Measurements from ENCODE around the gene SAE1.

The SAE1 gene

DNA sequence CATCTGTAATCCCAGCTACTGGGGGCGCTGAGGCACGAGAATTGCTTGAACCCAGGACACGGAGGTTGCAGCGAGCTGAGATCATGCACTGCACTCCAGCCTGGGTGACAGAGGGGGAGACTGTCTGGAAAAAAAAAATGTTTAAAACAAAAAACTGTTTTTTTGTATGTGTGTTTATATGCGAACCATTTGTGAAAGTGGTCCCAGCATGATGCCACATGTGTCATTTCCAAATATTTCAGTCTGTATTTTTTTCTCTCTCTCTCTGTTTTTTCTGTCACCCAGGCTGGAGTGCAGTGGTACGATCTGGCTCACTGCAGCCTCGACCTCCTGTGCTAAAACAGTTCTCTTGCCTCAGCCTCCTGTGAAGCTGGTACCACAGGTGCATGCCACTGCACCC lies 37.4 kb downstream of the SAE1 start:
- DNase-seq, result no peak

DNA sequence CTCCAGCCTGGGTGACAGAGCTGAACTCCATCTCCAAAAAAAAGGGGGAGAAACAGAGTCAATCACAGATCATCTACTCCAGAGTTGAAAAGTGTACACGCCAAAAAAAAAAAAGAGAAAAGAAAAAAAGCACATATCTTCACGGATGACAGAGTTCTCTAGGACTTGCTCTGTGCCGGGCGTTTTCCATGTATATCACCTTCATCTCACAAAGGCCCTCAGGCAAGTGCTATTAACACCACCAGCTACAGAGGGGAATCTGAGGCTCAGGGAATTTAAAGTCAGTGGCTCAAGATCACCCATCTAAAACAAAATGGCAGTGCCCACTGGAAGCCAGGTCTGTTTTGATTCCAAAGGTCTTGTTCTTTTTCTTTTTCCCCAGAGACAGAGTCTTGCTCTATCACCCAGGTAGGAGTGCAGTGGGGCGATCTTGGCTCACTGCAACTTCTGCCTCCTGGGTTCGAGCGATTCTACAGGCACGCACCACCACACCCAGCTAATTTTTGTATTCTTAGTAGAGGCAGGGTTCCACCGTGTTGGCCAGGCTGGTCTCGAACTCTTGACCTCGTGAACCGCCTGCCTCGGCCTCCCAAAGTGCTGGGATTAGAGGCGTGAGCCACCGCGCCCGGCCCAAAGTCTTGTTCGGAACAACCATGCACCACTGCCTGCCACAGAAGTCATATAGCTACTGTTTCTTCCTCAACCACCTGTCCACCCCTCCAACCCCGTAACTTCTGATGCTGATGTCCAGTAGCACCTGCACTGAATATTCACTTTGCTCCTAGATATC lies 42.2 kb downstream of the SAE1 start:
- DNase-seq, result no peak

DNA sequence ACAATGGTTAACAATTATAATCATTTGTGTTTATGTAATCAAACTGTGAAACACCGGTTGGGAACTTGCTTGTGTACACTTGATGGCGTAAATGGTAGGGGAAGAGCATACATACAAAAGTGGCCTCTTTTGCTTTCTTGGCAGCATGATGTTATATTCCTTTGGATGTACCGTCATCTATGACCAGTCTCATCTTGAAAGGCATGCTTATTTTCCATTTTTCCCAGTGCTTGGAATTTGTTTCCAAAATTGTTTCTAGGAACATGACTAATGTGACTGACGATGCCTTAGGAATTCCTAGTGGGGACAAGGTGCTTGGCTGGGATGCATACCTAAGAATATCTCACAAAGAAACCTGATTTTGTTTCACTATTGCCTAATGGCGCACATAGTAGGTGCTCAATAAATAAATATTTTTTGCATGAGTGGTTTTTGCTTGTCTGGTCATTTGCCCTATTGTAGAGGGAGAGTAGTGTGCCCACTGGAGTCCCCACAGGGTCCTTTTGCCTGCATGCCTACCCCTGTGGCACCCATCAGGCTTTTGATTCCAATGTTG lies 45.5 kb downstream of the SAE1 start:
- no peak for DNase-seq

DNA sequence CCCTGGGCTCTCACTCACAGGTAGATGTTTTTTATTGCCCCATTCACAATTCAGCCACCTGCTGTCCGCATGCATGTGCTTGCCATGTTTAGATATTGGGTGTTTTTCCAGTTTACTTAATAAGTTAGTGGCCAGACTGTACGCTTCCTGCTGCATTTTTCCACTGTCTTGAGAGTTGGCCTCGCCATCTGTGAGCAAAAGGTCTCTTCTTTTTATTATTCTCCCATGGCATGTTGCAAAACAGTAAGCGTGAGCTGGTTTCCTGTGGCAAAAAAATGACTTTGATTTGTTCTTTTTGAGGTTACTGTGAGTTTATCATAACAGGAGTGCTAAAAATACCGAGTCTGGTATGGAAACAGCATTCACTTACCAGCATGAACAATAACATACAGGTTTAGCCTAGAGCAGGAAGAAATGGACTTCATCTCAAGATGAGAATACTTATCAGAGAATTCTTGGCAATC lies 46.0 kb downstream of the SAE1 start:
- no peak for DNase-seq

DNA sequence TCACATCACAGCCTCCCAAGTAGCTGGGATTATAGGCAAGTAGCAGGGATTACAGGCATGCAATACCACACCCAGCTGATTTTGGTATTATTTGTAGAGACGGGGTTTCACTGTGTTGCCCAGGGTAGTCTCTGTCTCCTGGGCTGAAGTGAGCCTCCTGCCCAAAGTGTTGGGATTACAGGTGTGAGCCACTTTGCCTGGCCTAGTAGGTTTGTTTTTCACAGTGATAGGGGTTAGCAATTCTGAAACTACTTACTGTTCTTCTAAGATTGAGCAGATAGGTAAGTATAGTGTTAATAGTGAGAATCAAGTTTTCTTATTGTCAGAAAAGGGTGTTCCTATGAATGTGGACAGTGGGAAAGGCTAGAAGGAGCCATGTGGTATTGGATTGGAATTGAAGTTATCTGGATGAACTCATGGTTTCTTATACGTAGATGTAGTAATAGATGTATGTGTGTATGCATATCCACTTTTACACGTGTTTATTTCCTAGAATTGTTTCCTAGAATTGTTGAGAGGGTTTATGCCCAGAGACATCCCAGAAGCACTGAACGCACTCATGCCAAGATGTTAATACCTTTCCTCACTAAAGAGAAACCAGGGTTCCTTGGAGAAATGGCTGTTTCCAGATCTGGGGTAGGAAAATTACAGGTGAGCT lies 49.1 kb downstream of the SAE1 start:
- no peak for DNase-seq

DNA sequence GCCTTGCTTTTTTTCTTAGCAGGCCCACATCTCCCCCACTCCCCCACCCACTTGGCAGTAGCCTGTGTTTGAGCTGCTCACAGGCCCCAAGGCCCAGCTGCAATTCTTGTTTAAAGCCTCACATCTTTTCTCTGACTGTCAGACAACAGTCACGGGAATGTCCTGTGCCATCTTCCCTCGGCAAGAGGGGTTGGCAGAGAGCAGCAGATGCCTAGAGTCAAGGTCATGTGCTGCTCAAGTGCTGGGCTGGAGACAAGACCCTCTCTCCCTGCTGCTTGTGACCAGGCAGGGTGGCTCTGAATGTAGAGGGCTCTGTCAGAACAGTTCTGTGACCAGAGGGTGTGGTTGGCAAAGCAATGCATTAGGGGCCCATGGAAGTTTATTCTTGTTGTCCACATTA lies 53.0 kb downstream of the SAE1 start:
- DNase-seq, result no peak

DNA sequence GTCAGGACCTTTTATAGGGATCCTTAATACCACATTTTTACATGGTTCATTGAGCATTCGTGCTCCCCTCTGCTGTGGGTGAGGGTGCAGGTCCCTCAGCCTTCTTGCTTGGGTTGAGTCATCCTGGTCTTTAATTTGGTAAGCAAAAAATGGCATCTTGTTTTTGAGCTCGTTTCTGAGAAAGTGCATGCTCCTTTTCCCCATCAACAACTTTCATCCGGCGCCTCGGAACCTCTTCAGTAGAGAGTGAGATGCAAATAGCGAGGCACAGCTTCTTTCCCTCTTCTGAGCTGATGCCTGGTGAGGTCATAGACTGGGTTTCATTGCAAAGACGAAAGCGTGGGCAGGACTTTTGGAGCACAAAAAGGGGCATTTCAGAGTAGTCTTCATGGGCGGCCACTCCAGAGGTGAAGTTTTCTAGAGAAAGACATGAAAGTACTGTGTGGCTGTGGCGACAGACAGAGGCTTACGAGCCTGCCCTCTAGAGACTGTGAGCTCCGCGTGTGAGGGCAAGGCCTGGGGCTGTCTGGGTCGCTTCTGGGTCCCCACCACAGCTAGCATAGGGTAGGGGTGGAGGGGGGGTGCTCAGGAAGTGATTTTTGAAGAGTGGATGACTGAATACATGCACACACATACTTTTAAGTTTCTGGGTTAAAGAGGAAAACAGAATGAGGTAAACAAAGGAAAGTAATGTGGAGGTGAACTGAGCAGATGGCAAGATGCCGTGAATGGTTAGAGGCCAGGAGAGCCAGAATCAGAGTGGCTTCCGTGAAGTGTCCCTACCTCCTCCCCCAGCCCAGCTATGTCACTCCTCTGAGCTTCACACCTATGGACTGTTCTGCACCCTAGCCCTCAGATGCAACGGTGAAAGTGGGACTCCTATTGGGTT lies 56.1 kb downstream of the SAE1 start:
- no peak for DNase-seq

DNA sequence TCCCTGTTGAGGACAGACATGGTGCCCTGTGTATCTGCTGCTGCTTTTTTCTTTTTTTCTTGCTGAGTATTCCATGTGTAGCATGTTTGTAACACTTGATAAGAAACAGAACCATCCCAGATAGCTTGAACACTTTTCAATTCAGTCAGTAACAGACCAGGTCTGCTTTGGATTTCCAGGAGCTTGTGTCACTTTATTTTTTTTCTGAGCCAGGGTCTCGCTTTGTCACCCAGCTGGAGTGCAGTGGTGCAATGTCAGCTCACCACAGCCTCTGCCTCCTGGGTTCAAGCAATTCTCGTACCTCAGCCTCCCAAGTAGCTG lies 56.7 kb downstream of the SAE1 start:
- no peak for DNase-seq

DNA sequence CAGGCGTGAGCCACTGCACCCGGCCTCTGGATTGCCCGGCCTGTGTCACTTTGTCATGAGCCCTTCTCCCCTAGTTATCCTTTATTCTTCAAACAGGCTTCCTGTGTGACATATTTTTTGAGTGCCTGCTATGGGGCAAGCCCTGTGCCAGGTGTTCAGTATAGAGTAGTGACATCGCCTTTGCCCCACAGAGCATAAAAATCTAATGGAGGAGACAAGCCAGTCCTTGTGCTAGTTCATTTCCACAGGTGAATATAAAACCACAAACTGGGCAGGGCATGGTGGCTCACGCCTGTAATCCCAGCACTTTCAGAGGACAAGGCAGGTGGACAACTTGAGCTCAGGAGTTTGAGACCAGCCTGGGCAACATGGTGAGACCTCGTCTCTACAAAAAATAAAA lies 57.2 kb downstream of the SAE1 start:
- no peak for DNase-seq

DNA sequence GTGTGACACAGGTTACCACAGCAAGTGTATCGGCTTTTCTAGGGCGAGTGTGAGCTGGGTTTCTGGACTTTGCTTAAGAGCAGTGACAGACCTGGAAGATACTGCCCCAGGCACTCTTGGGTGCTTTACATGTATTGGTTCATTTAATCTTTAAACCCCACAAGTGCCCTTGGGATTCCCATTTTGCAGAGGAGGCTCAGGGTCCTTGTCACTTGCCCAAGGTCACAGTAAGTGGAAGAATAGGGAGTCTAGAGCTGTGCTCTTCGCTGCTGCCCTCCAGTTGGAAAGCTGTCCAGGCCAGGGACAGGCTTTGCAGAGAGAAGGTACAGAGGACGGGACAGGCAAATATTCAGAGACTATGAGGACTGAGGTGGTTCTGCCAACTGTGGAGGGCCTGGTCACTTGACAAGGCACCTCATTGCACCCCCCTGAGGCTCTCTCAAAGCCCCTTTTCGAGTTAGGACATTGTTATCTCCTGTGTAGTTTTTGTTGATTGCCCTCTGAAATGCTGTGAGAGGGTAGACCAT lies 57.9 kb downstream of the SAE1 start:
- DNase-seq, result no peak

DNA sequence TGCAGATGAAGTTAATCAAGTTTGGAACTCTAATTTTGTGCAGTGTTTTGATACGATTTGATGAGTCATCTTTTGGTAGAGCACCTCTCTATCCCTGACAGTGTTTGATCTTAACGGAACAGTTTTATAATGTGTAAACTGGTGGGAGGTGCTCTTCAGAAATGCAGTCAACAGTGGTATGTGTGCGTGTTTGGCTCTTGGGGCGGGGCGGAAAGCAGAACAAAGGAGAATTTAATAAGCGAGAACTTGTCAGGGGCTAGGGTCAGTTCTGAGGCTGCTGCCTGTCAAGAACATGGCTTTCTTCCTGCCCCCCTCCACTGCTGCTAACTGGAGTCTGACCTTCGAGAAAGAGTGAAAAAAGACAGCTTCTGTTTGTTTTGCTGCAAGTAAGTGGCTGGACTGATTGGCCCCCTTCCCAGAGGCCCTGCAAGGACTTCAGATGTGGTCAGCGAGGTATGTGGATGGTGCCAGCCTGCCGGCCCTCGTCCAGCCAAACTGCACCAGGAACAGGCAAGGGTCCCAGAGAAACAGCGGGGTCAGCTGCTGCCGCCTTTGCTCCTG lies 59.6 kb downstream of the SAE1 start:
- no peak for DNase-seq

DNA sequence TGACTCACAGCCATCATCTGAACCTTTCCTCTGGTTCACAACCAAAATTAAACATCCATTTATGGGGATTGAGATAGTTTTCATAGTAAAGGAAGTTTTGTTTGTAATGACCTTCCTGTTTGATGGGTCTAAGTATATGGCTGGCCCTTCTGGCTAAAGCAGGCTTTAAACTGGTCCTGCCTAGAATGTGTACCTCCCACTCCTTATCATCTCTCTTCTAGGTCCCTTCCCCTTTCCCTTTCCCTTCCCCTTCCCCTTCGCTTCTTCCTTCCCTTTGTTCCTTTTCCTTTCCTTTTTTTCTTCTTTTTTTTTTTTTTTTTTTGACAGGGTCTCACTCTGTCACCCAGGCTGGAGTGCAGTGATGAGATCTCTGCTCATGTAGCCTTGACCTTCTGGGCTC lies 64.8 kb downstream of the SAE1 start:
- no peak for DNase-seq

DNA sequence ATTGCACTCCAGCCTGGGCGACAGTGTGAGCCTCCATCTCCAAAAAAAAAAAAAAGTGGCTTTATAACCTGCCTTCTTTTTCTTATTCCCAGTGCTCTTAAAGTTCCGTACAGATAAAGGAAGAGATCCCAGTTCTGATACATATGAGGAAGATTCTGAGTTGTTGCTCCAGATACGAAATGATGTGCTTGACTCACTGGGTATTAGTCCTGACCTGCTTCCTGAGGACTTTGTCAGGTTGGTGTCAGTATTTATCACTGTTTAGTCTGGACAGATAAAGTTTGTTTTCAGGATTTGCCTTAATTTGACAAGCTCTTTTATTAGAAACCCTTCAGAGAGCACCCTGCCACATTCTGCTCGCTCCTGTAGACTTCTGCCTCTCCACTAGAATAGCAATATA lies 66.5 kb downstream of the SAE1 start:
- no peak for DNase-seq

DNA sequence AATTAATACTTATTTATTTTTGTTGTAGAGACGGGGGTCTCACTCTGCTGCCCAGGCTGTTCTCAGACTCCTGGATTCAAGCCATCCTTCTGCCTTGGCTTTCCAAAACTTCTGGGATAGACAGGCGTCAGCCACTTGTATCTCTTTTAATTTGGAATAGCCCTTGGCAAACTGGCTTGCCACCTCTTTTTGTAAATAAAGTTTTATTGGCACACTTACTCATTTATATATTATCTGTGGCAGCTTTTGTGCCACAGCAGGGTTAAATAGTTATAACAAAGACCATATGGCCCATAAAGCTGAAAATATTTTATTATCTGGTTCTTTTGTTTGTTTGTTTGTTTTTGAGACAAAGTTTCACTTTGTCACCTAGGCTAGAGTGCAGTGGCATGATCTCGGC lies 69.9 kb downstream of the SAE1 start:
- DNase-seq, result no peak

DNA sequence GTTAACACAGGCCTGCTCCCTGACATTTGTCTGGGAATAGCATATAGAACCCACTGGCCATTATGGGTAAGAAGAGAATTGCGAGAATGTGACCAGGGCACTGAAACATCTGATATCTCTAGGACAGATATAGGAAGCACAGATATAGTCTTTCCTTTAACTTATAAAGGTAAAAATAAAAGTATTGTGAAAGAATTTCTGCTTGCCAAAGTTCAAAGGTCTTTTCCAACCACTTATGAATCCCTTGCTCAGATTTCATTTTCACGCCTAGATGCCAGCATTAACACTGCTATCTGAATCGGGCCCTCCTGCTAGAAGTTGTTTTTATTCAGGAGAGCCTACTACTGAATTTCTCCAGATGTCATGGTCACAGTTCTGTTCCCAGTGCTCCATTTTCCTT lies 72.6 kb downstream of the SAE1 start:
- DNase-seq, result no peak

DNA sequence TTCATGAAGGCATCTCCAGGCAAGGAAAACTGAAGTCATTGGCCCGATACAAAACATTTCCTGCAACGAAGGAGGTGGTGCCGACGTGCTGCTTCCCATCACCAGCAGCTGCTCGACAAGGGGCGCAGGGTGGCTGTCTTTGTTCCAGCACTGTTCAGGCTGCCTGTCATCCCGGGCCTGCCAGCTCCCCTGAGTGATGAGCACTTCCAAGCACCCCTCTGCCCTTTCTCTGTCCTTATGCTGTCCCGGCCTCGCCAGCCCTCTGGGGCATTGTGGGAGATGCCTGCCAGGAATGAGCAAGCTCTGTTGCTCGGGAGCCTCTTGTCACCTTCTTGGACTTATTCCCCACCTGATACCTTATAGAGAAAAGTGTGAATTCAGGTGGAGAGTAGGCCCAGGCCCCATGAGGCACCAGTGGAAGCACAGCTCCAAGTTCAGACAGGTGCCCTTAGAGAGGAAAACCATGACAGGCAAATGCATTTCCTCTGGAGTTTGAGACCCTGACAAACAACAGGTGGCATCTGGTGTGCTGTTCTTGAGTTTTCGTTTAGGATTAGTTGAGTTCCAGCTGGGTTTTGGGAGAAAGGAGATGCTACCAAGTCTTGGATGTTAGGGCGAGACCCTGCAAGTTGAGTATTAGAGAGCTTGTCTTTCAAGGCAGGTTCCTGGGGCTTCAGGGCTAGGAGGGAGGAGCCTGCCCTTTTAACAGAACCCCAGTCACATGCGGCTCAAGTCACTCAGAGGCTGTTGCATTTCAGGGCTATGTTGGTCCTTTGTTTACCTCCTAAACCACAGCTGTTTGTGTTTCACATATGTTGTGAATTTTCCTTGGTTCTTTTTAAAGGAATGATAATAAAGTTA lies 78.9 kb downstream of the SAE1 start:
- DNase-seq, result no peak

DNA sequence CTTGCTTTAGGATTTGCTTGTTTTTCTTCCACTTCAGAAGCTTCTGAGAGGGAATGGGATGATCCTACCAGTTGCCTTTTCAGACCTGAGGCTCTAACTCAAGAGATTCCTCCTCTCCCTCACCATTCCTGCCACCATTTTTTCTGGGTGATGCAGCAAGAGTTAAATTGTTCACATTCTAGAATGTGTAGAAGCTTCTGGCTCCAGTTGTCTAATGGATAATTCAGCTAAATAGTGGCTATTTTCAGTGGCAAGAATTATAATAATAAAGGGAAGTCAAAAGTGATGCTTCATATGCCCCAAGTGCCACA lies 79.5 kb downstream of the SAE1 start:
- no peak for DNase-seq

DNA sequence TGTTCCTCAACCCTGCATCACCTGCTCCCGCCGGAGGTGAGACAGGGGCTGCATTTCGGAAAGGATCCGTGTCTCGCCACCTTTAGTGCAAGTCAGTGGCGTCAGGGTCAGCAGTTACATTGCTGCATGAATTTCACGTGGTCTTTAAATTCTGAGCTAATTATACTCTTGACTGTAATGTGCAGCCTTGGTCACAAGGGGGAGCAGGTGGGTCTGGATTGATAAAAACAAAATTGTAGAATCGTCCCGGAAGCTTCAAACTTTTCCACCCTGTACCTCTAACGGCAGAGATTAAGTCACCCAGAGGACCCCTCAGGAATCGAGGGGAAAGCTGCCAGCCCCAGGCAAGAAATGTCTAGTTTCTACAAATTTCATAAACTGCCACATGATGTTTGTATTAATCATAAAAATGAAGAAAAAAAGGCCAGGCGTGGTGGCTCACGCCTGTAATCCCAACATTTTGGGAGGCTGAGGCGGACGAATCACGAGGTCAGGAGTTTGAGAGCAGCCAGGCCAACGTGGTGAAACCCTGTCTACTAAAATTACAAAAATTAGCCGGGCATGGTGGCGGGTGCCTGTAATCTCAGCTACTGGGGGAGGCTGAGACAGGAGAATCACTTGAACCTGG lies 80.2 kb downstream of the SAE1 start:
- no peak for DNase-seq

DNA sequence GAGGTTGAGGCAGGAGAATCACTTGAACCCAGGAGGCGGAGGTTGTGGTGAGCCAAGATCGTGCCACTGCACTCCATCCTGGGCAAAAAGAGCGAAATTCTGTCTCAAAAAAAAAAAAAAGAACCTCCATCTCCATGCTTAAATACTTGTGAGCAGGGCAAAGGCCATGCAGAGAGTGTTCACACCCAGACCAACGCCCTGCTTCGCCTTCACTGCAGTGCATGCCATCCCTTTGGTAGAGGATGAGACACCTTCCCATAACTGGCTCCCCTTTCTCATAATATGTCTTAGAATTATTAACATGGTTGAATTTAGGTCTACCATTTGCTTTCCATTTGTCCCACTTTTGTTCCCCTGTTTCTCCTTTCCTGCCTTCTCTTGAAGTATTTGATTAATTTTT lies 84.9 kb downstream of the SAE1 start:
- no peak for DNase-seq

DNA sequence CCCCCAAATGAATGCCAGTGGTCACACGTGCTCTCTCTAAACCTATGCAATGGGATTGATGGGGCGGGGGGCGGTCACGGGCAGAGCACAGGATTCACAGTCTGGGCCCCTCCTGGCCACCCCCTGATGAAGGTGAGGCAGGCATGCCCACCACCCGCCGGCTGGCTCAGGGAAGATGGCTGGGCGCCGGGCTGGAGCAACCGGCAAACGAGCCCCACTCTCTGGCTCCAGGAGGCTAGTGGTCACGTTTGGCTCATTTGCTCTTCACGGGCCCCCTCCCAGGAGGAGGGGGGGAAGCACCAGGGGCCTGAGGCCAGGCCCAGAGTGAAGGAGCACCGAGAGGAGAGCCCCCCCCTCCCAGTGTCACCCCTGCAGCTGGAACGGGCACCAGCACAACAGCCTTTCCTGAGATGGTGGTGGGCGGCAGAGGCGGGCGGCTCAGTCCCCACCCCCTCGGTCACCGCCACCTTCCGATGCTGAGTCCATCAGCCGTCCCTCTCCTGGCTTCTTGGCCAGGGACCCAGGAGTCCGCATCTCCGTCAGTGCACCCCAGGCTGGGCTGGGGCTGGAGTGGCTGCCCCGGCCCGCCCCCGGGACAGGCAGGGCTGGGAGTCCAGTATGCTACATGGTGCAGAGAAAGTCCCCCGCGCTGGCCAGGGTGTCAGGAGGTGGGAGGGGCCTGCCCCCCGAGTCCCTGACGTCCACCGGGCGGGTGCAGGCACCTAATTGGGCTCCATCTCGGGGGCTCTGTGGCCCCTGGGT lies 90.6 kb downstream of the SAE1 start:
- DNase-seq, result no peak

DNA sequence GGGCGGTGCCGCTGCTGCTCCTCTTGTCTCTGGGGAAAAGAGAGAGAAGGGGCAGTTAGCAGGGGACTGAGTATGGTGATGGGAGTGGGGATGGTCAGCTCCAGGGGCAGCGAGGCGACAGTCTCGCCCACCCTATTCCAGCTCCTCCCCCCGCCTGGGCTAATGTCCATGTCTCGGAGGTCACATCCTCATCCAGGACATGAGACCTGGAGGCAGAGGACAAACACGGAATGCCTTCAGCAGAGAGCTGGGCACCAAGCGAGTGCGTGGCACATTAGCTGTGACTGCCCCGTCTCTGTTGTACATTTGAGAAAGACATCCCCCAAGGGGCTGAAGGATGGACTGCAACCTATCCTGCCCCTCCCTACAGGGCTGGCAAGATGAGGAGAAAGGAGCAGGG lies 91.3 kb downstream of the SAE1 start:
- no peak for DNase-seq

All from NCI-H510A (cell line).